GM19193 (cell line): ENCODE data around the gene AQP10.

Source experiments
- POLR2A ChIP-seq: IDR thresholded peaks from 4 replicates; pipeline ENCODE4 v1.6.1; 2011; ENCODE audit not compliant: insufficient read depth, insufficient read length; ENCODE audit errors: extremely low read depth

Gene AQP10

GRCh38 chr1:154358519-154358918 is 37.6 kb downstream of the AQP10 start:
- no peak for TF ChIP-seq POLR2A

GRCh38 chr1:154360288-154360687 is 39.4 kb downstream of the AQP10 start:
- no peak for TF ChIP-seq POLR2A

GRCh38 chr1:154361357-154361756 is 40.5 kb downstream of the AQP10 start:
- TF ChIP-seq POLR2A, result no peak

GRCh38 chr1:154371436-154371835 is 50.5 kb downstream of the AQP10 start:
- TF ChIP-seq POLR2A, result no peak
